OCI-LY1 (cell line): ENCODE measurements around the gene GPR137C.

Experiments used
- H2AFZ ChIP-seq: fragments of 200-600 bp; sonication (generic), shearing (Covaris generic); 2 replicates; pipeline ENCODE4 v1.6.0; 2014; ENCODE audit warnings: antibody characterized with exemption, mild to moderate bottlenecking, low read length
- H3F3A ChIP-seq: fragments of 200-600 bp; sonication (generic), shearing (Covaris generic); 2 replicates; pipeline ENCODE4 v1.6.0; 2014; ENCODE audit warnings: mild to moderate bottlenecking, antibody characterized with exemption, low read length, moderate library complexity; ENCODE audit not compliant: insufficient read depth
- H3K27ac ChIP-seq: fragments of 200-600 bp; sonication (generic); 2 replicates; pipeline ENCODE4 v1.5.1; 2014; ENCODE audit warnings: low read length, mixed run types, mild to moderate bottlenecking, low read depth; ENCODE audit not compliant: poor library complexity, severe bottlenecking
- H3K27me3 ChIP-seq: fragments of 200-600 bp; sonication (generic); 2 replicates; pipeline ENCODE4 v1.6.0; 2014; ENCODE audit warnings: antibody characterized with exemption, mild to moderate bottlenecking, low read length, moderate library complexity; ENCODE audit not compliant: insufficient read depth
- H3K36me3 ChIP-seq: fragments of 200-600 bp; sonication (generic); 2 replicates; pipeline ENCODE4 v1.6.1; 2014; ENCODE audit warnings: mild to moderate bottlenecking, antibody characterized with exemption, low read length, moderate library complexity, mixed read lengths; ENCODE audit not compliant: insufficient read depth
- H3K4me1 ChIP-seq: fragments of 200-600 bp; sonication (generic); 2 replicates; pipeline ENCODE4 v1.5.1; 2014; ENCODE audit warnings: mild to moderate bottlenecking, low read length, moderate library complexity; ENCODE audit not compliant: insufficient read depth, severe bottlenecking
- H3K4me2 ChIP-seq: fragments of 200-600 bp; sonication (generic), shearing (Covaris generic); 2 replicates; pipeline ENCODE4 v1.6.1; 2014; ENCODE audit warnings: low read length
- H3K4me3 ChIP-seq: fragments of 200-600 bp; sonication (generic); 2 replicates; pipeline ENCODE4 v1.5.1; 2014; ENCODE audit warnings: low read length, low read depth, mild to moderate bottlenecking, mixed read lengths; ENCODE audit not compliant: poor library complexity, severe bottlenecking
- H3K79me2 ChIP-seq: fragments of 200-600 bp; shearing (Covaris generic); 2 replicates; pipeline ENCODE4 v1.6.1; 2016; ENCODE audit warnings: mixed run types, low read length, mixed read lengths; ENCODE audit not compliant: insufficient read depth
- H3K9ac ChIP-seq: fragments of 200-600 bp; sonication (generic), shearing (Covaris generic); 2 replicates; pipeline ENCODE4 v1.6.1; 2014; ENCODE audit warnings: mild to moderate bottlenecking, low read length, mixed read lengths
- H3K9me2 ChIP-seq: fragments of 200-600 bp; sonication (generic), shearing (Covaris generic); 2 replicates; pipeline ENCODE4 v1.6.1; 2014; ENCODE audit warnings: low read depth, mild to moderate bottlenecking, low read length, mixed read lengths
- H3K9me3 ChIP-seq: fragments of 200-600 bp; shearing (Covaris generic); 2 replicates; pipeline ENCODE4 v1.6.1; 2014; ENCODE audit warnings: low read length, mixed read lengths
- H4K20me1 ChIP-seq: fragments of 200-600 bp; sonication (generic), shearing (Covaris generic); 2 replicates; pipeline ENCODE4 v1.6.0; 2016; ENCODE audit warnings: mild to moderate bottlenecking, low read length; ENCODE audit not compliant: insufficient read depth
- EZH2 ChIP-seq: fragments of 200-600 bp; sonication (generic), shearing (Covaris generic); IDR thresholded peaks from 2 replicates; pipeline ENCODE4 v1.8.0; 2017; ENCODE audit warnings: borderline replicate concordance, mixed run types, mild to moderate bottlenecking, antibody characterized with exemption, low read length, moderate library complexity, mixed read lengths
- TF ChIP-seq, protein P1 (sequence below): fragments of 200-600 bp; sonication (generic), shearing (Covaris generic); IDR thresholded peaks from 2 replicates; pipeline ENCODE4 v1.5.1; 2017; ENCODE audit warnings: mild to moderate bottlenecking, antibody characterized with exemption, low read length, moderate library complexity, mixed read lengths

GPR137C gene

DNA sequence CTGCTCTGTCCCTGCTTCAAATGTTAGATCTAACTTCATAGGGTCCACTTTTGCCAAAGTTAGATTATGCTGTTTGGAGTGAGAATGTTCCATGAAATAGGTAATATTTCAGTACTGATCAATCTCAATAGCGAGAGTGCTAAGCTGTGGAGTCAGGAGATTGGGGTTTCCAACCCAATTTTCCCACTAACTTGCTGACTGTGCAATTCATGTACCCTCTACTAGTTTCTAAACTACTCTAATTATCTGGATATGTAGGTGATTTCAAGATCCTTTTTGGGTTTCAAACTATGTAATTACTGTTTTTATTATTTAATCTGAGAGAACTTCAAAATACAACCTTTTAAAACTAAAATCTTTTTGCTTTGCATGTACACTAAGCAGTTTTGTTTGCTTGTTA lies 45.9 kb downstream of the GPR137C start:
- Histone ChIP-seq H2AFZ (no peak overlapping the region), H3K4me3 (no peak overlapping the region), H4K20me1 (no peaks in the 10 kb centered on the region), H3K36me3 (no peaks in the 10 kb centered on the region), H3K9me2 (no peaks in the 10 kb centered on the region), H3K4me2 (no peak overlapping the region), H3K9me3 (no peaks in the 10 kb centered on the region), H3K27ac (no peak overlapping the region), H3K4me1 (peaks cover 4% of the 10 kb centered on the region), H3K9ac (no peak overlapping the region), H3F3A (no peaks in the 10 kb centered on the region), H3K79me2 (no peaks in the 10 kb centered on the region), H3K27me3 (no peaks in the 10 kb centered on the region)
- no peak for TF ChIP-seq EZH2
- TF ChIP-seq, protein P1, sequence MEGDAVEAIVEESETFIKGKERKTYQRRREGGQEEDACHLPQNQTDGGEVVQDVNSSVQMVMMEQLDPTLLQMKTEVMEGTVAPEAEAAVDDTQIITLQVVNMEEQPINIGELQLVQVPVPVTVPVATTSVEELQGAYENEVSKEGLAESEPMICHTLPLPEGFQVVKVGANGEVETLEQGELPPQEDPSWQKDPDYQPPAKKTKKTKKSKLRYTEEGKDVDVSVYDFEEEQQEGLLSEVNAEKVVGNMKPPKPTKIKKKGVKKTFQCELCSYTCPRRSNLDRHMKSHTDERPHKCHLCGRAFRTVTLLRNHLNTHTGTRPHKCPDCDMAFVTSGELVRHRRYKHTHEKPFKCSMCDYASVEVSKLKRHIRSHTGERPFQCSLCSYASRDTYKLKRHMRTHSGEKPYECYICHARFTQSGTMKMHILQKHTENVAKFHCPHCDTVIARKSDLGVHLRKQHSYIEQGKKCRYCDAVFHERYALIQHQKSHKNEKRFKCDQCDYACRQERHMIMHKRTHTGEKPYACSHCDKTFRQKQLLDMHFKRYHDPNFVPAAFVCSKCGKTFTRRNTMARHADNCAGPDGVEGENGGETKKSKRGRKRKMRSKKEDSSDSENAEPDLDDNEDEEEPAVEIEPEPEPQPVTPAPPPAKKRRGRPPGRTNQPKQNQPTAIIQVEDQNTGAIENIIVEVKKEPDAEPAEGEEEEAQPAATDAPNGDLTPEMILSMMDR: no peak

DNA sequence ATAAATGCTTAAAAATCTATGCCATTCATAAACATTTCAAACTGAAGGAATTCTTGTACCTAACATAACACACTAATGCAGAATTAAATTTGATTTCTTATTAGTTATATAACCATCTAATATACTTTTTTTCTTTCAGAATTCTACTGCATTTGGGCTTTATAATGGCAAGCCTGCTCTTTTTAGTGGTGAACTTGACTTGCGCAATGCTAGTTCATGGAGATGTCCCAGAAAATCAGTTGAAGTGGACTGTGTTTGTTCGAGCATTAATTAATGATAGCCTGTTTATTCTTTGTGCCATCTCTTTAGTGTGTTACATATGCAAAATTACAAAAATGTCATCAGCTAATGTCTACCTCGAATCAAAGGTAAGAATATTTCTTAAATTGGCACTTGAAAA lies 47.3 kb downstream of the GPR137C start:
- Histone ChIP-seq H3K79me2 (no peaks in the 10 kb centered on the region), H2AFZ (no peak overlapping the region), H3K36me3 (no peaks in the 10 kb centered on the region), H3F3A (no peaks in the 10 kb centered on the region), H3K4me2 (no peak overlapping the region), H3K9me2 (no peaks in the 10 kb centered on the region), H3K27me3 (no peaks in the 10 kb centered on the region), H3K4me3 (no peak overlapping the region), H3K9ac (no peak overlapping the region), H3K27ac (no peak overlapping the region), H4K20me1 (no peaks in the 10 kb centered on the region), H3K4me1 (peaks cover 4% of the 10 kb centered on the region), H3K9me3 (no peaks in the 10 kb centered on the region)
- no peak for TF ChIP-seq EZH2
- TF ChIP-seq, protein P1: no peak

DNA sequence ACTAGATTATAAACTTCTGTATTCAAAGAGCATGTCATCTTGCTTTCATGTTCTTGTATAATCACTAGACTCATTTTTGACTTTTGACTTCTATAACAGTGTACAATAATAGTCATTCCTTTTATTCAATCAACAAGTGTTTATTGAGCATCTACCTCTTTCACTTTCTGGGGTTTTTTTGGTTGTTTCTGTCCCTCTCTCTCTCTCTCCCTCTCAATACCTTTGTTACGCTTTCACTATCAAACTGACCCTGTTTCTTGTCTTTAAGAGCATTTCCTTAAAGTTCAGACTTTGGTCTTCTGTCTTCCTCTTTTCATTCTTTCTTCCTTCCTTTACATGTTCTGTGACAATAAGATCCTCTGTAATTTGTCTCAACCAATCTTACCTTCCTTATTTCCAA lies 49.5 kb downstream of the GPR137C start:
- Histone ChIP-seq H2AFZ (no peak overlapping the region), H3K27ac (no peak overlapping the region), H3K4me1 (peaks cover 4% of the 10 kb centered on the region), H4K20me1 (no peaks in the 10 kb centered on the region), H3K27me3 (no peaks in the 10 kb centered on the region), H3K36me3 (no peaks in the 10 kb centered on the region), H3K4me3 (no peak overlapping the region), H3K4me2 (no peak overlapping the region), H3F3A (no peaks in the 10 kb centered on the region), H3K9ac (no peak overlapping the region), H3K9me2 (no peaks in the 10 kb centered on the region), H3K79me2 (no peaks in the 10 kb centered on the region), H3K9me3 (no peaks in the 10 kb centered on the region)
- TF ChIP-seq, protein P1: no peak
- TF ChIP-seq EZH2: no peak
